ENCODE data around the gene ZMPSTE24.
"Not testable (repeated sequence)": the region's sequence is repeated elsewhere in the genome, so short reads cannot be mapped to it uniquely, and the experiment has no call there.

The ZMPSTE24 gene

GRCh38 chr1:40306296-40306695 is 48.3 kb downstream of the ZMPSTE24 start:
- DNase-seq: no peak

- no peak for DNase-seq
These were observed 49.1 kb downstream of the ZMPSTE24 start for GRCh38 chr1:40307186-40307585.

- no peak for DNase-seq
These were observed 50.1 kb downstream of the ZMPSTE24 start for GRCh38 chr1:40308036-40308727.

DNA sequence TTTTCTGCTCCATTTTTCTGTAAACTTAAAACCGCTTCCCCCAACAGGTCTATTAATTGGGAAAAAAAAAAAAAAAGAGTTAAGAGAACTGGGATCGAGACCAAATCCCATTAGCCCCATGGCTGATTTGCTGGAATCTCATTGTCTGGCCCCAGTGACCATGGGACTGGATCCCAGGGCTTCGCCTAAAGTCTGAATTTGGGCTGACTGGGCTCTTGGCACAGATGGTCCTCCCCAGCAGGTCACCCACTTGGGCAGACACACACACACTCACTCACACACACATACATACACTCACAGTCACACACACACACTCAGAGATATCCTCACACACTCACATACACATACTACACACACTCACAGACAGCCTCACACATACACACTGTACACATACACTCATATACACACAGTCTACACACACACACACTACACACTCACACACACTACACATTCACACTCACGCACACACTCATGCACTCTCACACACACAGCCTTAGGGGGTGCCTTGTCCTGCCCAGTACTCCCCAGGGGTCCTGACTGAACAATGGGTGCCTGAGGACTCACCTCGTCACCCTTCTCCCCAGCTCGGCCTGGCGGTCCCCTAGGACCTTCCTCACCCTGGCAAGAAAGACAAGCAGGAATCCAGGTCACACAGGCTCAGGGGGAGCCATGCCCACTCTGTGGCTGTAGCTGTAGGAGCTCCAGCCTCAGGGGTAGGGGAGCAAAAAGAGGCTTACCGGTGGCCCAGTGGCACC is 51.5 kb downstream of the ZMPSTE24 start:
- no peak for DNase-seq

DNA sequence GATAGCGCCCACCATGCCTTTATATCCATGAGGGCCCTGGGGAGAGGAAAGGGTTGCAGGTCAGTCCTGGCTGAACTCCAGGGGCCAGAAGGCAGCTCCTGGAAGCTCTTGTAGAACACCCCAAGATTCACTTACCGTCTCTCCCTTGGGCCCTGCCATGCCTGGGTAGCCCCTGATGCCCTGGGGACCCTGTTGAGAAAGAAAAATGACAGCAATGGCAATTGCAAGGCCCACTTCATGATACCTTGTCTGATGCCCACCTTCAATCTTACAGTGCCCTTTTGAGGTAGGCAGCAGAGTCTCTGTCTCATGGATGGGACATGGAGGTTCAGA is 52.1 kb downstream of the ZMPSTE24 start:
- no peak for DNase-seq

DNA sequence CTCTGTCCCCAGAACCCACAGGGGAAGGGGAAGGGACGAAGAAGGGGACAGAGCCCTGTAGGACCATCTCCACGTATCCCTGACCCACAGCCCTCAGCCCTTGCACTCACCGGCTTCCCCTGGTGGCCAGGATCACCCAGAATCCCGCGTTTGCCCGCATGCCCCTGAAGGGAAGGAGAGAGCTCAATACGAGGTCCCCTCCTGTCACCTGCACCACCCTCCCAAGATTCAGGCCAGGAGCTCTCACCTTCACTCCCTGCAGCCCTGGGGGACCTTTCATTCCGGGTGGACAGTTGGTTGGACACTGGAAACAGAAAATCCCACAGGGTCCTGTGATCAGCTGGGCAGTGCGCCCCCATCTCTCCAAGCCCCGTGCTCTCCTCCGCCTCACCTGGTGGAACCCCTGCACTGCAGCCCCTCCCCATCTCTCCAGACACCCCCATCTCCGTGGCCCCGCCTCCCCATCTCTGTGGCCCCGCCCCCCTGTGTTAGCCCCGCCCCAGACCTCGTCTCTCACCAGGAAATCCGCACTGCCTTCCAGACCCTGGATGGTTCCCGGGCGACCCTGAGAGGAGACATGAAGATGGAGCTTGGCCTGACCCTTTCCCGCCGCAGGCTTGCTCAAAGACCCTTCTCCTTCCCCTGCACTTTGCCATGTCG is 53.1 kb downstream of the ZMPSTE24 start:
- DNase-seq: no peak

DNA sequence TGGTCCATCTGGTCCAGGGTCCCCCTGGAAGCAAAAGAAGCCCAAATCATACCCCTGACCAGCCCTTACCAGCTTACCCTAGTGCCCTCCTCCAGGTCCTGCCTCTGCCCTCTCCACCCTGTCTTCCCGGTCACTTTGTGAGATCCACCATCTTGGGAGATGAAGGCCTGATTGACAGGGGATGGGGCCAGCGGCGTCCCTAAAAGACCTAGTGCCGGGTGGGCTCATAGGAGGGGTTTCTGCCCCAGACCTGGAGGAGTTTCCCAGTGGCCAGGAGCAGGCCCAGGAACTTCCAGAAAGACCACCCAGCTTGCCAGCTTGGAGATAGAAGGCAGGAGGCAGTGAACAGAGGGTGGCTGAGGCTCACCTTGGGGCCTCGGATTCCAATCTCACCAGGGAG is 53.7 kb downstream of the ZMPSTE24 start:
- no peak for DNase-seq

- DNase-seq: no peak
These were observed 54.5 kb downstream of the ZMPSTE24 start for GRCh38 chr1:40312238-40313205.

DNA sequence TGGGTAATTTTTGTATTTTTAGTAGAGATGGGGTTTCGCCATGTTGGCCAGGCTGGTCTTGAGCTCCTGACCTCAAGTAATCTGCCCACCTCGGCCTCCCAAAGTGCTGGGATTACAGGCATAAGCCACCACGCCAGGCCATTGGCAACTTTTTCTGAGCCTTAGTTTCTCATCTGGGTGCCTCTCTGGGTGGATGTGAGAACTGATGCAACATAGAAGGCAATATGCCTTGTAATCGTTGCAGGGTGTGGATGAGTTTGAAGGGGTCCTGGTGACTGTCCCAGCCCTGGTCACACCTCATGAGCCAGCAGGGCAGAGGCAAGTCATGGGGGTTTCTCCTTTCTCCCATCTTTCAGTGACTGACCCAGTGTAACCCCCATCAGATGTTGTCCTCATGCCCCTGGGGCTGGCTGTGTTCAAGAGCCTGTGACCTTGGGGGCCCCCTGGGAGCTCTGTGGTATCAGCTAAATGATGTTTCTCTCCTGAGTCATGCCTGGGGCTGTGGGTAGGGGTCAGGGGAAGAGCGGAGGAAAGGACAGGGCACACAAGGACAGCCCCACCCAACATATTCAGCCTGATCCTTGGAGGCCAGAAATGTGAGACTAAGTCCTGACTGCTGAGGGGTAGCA is 55.4 kb downstream of the ZMPSTE24 start:
- no peak for DNase-seq

- no peak for DNase-seq
These were observed 56.1 kb downstream of the ZMPSTE24 start for GRCh38 chr1:40313958-40314720.

DNA sequence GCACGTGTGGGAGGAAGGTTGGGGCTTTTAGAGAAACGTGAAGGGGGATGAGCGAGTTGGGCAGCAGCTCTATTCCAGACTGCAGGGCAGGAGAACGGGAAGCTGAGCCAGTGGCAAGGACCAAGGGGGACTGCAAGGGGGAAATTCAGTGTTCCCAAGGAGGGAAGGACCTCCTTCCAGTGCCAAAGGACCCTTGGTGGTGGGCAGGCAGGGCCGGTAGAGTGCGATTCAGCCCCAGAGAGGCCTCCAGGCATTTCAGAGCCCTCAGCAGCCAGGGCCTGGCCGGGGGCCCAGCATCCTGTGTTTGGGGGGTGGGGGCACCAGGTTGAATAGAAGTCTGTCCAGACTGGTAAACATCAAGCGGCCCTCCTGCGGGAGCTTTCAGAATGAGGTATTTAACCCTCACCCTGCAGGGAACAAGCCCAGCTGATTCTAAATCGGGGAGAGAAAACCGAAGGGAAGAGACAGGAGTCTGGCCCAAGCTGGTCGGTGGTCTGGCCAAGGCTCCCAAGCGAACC is 56.7 kb downstream of the ZMPSTE24 start:
- DNase-seq: no peak

- peak; percentile 90 for DNase-seq
These were observed 57.3 kb downstream of the ZMPSTE24 start for GRCh38 chr1:40315239-40315794.

DNA sequence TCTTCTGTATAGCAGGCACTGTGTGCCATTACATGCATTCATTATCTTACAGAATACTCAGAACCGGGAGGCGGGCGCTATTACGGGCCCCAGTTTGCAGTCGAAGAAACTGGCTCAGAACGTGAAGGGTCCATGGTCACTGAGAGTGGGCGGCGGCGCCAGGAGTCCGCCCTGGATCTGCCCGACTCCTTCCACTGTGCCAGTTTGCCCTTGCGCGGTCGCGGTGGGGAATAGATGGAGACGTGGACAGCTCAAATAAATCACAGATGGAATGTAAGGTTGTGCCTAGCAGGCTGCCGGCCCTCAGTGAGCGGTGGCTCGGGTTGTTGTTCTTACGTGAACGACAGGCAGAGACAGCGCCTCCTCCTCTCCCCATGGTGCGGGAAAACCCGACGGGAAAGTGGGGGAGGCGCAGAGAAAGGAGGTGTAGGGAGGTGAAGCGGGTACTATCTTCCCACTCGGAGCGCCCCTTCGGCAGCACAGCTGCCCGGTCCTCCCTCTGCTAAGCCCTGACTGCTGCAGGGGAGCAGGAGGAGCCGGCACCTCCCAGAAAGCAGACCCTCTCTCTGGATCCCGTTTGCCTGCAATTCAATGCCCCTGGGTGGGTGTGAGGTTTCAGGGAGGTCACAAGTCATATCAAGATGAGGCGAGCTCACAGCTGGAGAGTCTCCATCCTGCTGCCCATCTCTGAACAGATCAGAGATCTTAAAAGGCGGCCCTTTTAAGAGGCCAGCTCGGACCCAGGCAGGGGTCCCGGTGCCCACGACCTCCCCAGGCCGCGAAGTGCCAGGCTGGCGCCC is 58.0 kb downstream of the ZMPSTE24 start:
- peak; percentile 64 for DNase-seq

DNA sequence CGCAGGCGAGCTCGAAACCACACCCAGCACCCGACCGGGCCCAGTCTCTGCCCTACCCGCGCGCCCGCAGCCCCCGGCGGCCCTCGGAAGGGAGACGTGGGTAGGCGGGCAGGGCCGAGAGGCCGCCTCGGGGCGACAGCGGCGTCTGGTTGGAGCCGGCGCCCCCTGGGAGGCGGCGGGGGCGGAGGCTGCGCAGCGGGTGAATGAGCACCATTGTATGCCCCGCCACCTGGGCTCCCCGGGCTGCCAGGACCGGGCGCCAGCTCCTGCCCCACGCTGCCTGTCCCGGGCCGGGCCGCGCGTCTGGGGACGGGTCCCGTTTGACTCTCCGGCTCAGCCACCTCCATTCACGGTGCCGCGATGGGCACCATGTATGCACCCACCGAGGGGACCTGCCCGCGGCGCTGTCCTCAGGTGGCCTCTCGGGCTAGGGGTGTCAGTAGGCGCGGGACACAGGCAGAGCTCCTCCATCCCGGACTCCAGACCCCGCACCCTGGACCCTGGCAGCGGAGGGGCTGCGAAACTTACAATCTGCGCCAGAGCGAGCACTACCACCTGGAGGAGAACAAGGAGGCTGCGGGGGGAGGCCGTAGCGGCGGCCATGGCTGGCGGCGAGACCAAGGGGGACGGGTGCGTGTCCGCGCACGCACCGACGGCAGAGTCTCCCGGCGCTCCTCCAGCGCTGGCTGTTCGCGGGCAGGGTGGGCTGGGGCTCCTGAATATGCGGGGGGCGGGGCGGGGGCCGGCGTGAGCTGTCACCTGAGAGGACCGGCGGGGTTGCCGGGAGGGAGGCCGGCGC is 58.8 kb downstream of the ZMPSTE24 start, which contains the start of gene COL9A2:
Gene COL9A2, minus strand, starts transcription at position 692 of the 799 bp plus-strand sequence. Its CDS starts 89 bp downstream, at position 603.
- peak; percentile 72 for DNase-seq

DNA sequence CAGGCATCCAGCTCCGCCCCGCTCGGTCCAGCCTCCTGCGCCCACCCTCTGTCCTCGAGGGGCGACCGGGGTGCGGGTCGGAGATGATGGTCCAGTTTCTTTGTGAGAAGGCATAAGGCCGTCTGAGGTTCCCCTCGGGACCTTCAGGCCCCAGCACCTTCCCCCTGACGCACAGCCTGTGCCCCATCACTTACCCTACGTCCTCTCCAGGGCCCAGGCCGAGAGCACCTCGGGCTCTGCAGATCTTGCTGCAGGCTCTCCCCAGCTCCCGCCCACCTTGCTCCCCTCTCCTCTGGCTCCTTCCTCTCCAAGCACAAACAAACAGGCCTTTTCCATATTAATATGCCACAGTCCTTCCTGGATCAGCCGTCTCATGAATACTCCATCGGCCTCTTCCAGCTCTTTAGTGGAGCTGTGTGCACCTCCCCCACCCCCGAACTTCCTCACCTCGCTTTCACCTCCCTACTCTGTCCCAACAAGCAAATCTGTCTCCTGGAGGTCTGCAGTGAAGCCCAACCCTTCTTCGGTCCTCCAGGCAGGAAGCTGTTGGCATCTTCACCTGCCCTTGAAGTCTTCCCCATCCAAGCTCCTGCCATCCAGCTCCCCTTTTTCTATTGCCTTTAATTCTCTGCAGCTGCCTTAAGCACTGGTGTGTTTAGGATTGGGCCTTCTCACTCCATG is 59.5 kb downstream of the ZMPSTE24 start:
- no peak for DNase-seq

GRCh38 chr1:40318476-40318875 is 60.4 kb downstream of the ZMPSTE24 start:
- no peak for DNase-seq

DNA sequence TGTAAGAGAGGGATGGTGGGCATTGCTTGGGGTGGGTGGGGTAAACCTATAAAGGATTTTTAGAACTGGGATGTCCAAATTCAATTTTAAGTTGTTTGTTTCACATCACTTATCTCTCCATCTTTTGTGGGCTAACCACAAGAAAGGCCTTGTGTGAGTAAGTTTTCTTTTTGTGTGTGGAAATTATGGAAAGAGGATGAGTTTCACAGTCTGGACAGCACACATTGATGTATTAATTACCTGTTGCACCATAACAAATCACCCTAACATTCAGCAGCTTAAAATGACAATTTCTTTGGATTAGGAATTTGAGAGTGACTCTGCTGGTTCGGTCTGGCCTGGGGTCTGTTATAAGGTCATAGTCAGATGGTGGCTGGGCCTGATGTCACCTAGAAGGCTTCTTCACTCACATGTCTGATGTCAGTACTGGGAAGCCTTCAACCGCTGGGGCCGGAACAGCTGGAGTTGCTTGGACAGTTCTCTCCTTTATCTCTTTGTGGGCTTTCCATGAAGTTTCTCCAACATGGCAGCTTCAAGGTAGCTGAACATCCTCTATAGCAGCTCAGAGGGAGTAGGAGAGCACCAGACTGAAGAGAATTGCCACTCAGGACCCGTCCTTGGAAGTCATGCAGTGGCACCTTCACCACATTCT is 61.1 kb downstream of the ZMPSTE24 start:
- no peak for DNase-seq

DNA sequence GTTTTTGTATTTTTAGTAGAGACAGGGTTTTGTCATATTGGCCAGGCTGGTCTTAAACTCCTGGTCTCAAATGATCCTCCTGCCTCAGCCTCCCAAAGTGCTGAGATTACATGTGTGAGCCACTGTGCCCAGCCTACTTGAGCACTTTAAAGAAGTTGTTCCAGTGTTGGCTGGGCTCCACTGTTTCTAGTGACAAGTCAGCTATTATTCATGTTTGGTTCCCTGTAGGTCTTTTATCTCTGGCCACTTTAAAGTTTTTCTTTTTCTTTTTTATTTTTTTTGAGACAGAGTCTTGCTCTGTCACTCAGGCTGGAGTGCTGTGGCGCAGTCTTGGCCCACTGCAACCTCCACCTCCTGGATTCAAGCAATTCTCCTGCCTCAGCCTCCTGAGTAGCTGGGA is 73.4 kb downstream of the ZMPSTE24 start:
- not testable (repeated sequence) for DNase-seq

Data from right forelimb (tissue), 1 donor.